Raji (cell line): ENCODE measurements around the gene CNTNAP2.

Experiments
- POLR2A ChIP-seq: IDR thresholded peaks from 2 replicates; pipeline ENCODE4 v1.6.1; 2011; ENCODE audit warnings: low read depth, low read length, control low read depth; ENCODE audit not compliant: insufficient read depth

The CNTNAP2 gene

DNA sequence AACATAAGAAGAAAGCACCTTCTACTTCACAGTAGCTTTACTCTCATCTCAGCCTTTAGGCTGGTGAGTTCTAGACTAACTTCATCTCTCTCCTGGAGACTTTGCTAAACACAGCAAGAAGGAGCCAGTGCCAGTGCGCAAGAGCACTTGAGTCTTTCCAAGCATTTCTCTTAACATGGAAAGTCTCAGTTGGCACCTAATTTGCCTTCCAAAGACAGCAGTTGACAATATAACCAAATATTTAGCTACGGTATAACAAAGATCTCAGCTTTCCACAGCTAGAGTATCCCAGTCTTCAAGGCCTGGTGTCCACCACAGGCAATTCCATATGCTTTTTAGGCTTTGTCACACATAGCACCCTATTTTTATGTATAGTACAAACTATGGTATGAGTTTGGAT is 1204.9 kb downstream of the CNTNAP2 start:
- no peak for TF ChIP-seq POLR2A

DNA sequence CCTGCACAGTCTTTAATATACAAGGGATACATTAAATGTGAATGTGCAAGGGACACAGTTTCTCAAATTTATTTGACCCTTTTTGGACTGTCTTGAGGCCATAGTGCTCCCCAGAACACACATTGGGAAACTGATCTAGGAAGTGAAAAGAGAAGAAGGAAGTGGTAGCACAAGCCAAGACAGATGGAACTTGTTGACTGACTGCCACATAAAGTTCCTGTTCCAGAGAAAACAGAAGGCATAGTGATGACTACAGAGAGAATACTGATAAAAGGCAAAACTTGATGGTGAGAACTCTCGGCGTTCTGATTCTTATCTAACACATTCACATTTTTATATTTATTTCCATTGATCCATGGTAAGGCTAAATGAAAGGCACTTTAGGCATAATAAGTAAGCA is 1216.4 kb downstream of the CNTNAP2 start:
- no peak for TF ChIP-seq POLR2A

DNA sequence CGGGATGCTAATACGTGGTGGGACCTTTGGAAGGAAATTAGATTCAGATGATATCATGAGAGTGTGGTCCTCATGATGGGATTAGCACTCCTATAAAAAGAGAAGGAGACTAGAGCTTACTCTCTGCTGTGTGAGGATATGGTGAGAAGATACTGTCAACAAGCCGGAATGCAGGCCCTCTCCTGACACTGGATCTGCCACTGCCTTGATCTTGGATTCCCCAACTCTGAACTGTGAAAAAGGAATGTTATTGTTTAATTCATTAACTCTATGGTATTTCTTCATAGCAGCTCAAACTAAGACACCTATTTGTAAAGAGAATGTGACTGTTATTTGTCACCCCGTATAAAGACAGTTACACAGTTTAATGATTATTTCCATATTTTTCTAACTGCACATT is 1246.5 kb downstream of the CNTNAP2 start:
- no peak for TF ChIP-seq POLR2A

DNA sequence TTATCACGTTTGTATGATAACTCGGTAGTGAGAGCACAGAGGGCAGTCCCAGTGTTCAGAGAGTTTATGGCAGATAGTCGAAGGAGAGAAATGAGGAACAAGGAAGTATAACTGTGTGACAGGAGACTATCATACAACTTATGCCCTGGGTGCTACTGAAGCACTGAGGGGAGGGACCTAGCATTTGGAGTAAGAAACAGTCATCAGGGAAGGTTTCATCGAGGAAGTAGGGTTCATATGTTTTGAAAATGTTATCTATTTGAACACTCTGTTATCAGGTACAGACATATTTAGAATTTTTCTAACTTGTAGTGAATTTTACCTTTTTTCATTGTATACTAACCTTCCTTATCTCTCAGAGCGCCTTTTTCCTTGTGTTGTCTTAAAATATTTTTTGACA is 1259.6 kb downstream of the CNTNAP2 start:
- no peak for TF ChIP-seq POLR2A

DNA sequence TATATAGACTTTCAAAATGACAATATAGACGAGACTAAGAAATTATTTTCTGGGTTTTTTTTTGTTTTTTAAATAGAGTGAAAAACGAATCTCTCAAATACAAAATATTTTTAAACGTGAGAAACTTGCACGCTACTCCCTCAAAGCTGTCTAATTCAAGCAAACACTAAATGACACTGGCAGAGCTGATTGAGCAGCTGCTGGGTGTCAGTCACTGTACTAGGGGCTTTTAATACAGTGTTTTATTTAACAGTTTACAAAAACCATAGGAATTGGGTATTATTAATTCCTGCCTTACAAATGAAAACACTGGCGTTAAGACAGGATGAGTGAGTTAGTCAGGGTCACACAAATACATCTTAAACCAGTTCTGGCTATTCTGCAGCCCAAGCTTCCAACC is 1264.3 kb downstream of the CNTNAP2 start:
- TF ChIP-seq POLR2A = no peak

DNA sequence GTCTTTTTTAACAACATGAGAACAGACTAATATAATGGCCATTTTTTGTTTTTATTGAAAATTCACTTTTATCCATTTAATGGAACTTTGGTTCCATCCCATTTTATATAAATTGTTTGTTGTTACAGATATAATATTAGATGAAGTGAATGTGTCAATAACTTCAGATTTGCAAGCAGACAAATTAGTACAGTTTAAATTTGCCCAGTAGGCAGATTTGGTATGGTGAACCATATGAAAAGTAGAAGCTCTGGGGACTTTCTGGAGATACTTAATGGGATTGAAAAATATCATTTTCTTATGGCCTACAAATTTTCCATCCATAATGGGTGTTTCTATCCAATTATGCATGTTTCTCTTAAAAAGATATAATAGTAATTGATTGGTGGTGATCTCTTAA is 1277.7 kb downstream of the CNTNAP2 start:
- no peak for TF ChIP-seq POLR2A

DNA sequence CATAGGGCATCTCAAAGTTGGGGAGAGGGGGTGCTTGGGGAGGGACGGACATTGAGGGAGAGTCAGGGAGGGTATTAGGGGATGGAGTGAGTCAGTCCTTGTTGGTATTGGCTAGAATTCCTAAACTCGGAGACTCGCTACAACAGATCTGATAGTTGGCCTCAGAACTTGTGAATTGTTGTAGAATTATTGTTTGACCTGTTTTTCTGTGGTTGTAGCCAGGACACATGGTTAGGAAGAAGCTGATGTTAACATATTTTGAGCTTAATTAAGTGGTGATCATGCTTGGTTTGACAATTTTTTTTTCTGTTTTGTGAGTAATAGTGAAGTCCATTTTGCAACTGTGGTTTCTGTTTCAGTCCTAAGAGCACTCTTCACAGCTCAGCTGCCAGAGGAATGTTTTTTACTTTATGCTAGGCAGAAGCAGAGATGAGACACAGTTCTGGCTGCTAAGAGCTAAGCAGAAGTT is 1283.7 kb downstream of the CNTNAP2 start:
- TF ChIP-seq POLR2A = no peak

DNA sequence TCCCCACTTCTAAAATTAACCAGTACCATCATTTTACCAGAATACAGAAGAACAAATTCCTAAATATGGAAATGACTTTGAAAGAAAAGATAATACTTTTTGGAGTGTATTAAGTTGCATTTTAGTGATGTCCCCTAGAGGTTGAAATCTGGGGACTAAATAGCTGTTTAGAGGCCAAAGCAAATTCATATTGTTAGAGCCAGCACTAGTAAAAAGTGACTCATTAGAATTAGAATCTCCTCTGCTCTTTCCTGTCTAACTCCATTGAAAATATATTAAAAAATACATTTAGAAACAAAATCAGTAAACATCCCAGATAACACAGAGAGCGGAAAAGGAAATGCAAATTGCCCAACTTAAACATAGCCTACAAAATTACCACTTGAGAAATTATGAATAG is 1284.3 kb downstream of the CNTNAP2 start:
- TF ChIP-seq POLR2A = no peak

DNA sequence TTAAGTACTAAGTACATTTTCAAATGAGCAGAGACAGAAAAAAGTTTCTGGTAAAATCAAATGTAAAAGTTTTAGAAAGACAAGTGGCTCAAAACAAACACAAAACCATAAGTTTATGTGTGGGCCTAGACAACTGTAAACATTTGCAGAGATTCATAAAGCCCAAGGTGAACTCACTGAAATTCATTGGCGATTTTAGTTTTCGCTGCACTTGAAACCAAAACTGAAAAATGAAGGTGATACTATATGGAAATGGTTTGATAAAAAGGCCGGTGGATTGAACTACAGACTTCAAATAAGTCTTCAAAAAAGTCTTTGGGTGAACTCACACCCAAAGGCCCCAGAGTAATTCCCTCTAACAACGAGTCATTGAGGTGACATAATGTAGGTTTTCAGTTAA is 1289.0 kb downstream of the CNTNAP2 start:
- no peak for TF ChIP-seq POLR2A

DNA sequence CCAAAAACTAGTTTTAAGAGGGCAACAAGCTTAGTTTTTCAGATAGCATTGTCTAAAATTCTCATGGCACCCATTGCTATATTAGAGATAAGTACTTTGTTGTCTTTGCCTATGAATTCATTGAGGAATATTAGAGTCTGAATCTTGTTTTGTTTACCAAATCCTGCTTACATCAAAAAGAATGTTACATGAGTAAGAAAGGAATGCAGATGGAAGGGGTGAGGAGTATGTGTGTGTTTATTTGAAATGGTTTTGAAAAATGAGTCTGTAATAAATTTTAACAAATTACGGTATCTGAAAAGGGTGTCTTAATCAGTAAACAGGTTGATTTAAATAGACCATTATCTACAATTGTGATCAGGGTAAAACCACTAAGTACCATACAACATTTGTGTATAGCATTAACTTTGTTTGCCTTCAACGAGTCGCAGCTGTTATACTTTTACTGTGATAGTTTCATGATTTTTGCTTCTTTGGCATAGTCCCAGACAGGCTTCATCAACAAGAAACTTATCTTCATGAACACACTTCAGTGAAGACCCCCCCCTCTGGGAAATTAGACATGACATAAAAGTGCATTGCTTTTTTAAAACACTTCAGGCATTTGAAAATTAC is 1290.0 kb downstream of the CNTNAP2 start:
- TF ChIP-seq POLR2A = no peak

DNA sequence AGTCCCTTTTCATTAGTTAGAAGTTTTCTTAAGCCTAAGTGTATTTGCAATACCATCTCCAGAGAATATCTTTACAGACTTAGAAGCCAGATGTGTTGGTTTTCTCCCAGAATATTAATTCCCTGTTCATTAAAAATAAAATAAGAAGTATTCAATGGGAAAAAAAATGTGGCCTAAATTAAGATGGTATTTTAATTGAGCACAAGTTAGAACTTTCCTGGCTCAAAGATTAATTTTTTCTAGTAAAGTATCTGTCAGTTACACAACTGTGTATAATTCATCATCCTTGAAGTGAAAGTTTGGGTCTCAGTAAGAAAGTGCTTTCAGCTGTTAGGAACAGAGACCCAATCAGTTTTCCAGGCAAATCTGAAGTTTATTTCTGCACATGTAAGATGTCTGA is 1294.5 kb downstream of the CNTNAP2 start:
- no peak for TF ChIP-seq POLR2A

DNA sequence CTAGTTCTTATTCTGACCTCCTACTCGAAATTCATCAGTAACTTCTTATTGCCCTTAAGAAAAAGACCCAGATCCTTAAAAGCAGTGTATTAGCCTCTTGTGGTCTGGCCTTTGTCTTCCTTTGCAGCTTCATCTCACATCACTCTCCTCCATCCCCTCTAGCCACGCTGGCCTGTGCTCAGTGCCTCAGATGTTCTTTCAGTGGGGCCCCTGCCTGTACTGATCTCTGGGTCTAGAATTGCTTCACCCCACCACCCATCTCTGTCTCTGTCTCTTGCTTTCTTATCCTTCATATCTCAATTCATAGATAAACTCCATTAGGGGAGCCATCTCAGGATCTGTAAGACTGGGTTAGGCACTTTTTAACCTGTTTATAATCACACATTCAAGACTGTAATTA is 1295.5 kb downstream of the CNTNAP2 start:
- no peak for TF ChIP-seq POLR2A

DNA sequence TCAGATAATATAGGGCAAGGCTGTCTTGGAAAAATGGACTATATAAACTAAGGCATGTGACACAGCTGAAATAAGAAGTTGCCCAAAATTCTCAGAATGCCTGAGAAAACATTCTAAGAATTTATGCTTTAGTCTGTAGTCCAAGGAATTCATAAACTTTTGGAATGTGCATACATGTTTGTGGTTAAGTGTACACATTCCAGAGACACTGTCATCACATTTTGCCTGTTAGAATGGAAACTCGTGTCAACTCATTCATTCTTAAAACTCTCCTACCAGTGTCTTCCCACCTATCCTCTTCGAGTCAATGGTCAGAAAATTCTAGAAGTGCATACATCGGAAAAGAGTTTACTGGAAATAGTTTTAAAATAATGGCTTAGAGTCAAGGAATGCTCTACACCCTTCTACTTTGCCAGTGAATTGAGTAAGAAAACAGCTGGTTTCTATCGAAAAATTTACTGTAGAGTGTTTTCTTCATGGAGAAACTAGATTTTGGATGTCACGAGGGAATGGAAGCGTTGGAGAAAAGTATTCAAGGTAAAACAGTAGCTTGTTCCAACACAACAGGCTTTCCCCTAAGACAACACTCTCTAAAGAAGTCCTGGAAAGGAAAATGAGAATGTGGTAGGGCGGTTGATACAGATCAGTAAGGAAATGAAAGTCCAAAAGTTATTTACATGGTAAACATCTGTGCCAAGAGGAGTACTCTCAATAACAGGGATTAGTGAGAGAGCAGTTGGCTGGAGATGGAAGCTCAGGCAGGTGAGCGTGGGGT is 1296.4 kb downstream of the CNTNAP2 start:
- no peak for TF ChIP-seq POLR2A

DNA sequence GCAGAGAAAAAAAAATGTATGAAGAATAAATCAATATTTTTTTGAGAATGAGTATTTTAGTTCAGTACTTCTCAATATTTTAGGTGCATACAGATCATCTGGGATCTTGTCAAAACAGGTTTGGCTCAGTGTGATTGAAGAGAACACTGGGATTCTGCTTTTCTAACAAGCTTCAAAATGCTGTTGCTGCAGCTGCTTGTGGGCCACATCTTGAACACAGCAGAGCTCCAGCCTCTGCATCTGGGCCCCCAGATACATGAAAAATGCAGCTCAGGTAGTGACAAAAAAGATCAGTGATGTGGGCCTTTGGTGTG is 1296.9 kb downstream of the CNTNAP2 start:
- TF ChIP-seq POLR2A = no peak

DNA sequence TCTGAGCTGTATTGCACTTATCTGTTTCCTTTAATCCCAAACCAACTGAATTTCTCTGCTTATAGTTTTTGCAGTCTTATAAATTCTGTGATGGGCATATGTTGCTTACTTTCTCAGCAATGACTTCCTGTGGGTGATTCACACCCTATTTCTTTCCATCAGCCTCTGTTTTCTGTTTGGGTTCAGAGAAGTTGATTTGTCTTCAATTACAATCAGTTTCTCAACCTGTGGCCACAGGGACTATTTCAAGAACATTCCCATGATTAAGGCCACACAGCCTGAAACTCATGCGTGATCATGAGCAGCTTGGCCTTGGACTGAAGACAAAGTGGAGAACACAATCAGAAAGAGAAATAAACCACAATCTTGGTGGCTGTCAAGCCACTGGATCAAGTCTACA is 1299.4 kb downstream of the CNTNAP2 start:
- no peak for TF ChIP-seq POLR2A

DNA sequence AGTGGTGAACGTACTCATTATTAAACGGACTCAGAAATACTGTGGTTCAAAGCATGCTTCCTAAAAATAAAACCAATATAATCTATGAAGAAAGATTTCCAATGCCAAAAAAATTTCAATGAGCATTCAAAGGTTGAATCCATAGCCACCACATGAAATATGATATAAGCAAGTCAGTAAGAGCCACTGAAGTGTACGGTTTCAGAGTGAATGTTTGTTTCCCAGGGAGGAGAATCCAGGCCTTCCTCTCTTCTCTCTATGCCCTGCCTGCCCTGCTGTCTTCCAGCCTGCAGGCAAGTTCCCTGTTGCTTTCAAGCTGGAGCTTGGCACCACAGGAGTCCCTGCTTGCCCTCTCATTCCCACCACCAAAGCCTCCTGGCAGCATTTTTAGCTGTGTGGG is 1302.4 kb downstream of the CNTNAP2 start:
- TF ChIP-seq POLR2A = no peak

DNA sequence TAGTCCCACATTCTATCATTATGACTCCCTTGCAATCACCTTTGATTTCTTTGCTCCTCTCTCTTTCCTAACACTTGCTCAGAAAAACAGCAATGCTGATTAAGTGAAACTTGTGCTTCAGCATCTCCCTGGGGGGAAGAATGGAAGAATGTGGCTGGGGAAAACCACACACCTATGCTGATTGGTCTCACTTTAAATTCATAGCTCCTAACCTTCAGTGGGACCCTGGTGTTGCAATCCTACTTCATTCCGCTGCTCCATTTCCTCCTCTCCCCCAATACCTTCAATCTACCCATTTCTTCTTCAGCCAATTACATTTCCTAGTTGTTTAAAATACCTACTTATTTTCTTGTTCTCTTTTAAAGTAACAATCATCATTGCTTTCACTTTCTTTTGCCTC is 1307.3 kb downstream of the CNTNAP2 start:
- TF ChIP-seq POLR2A = no peak

DNA sequence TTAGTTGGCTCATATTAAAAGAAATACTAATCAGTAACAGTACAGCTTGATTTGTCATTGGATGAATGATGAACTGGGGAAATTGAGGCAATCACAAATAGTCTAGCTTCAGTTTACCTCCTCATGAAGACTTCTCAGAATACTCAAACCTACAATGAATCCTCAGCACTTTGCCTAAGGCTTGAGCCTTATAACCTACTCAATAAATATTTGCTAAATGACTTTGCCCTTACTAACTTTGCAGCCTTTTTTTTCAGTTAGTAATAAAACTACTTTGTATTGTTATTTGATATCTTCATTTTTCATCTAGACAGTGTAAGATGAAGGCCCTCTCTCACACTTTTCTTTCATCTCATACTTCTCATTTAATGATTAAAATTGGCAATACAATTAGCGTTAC is 1311.5 kb downstream of the CNTNAP2 start:
- TF ChIP-seq POLR2A = no peak

DNA sequence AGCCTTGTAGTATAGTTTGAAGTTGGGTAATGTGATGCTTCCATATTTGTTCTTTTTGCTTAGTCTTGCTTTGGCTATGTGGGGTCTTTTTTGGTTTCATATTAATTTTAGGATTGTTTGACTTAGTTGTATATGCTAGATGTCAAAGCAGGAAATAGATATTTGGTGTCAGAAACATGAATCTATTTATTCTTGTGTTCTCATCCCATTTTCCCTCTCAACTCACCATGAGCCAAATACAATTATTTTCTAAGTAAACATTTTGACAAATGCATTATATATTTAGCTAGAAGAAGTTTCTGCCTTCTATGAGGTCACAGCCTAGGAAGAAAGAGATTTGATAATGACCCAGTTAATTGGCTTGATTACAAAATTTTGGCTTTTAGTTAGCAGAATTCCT is 1313.4 kb downstream of the CNTNAP2 start:
- no peak for TF ChIP-seq POLR2A
